HepG2 (cell line): ENCODE results near the gene GGA2. TPM values are rescaled to one million over a fixed set of nuclear protein-coding genes. Genes with fewer than 3 reads are reported as not detected.

Experiments
- ARHGAP35 ChIP-seq: sonication (generic); formaldehyde crosslinking; IDR thresholded peaks from 2 replicates; pipeline ENCODE4 v1.9.0; 2022; ENCODE audit warnings: mild to moderate bottlenecking, inconsistent platforms, moderate library complexity, missing genetic modification reagents, borderline replicate concordance
- BHLHE40 ChIP-seq: IDR thresholded peaks from 2 replicates; pipeline ENCODE4 v1.6.1; 2011; ENCODE audit warnings: low read length, improper control_type of control experiment
- CHCHD3 ChIP-seq: sonication (generic); formaldehyde crosslinking; IDR thresholded peaks from 2 replicates; pipeline ENCODE4 v1.8.0; 2022; ENCODE audit warnings: mild to moderate bottlenecking, missing genetic modification reagents, moderate library complexity
- DNMT3B ChIP-seq: conservative IDR thresholded peaks from 2 replicates; pipeline ENCODE4 v1.6.1; 2016; ENCODE audit warnings: missing biosample characterization, control low read depth
- ISX ChIP-seq: sonication (generic); formaldehyde crosslinking; conservative IDR thresholded peaks from 2 replicates; pipeline ENCODE4 v1.5.0; 2020; ENCODE audit warnings: missing genetic modification reagents
- NFRKB ChIP-seq: fragments of 450-650 bp; IDR thresholded peaks from 2 replicates; pipeline ENCODE4 v1.6.1; 2017
- NR2F2 ChIP-seq: IDR thresholded peaks from 2 replicates; pipeline ENCODE4 v1.6.1; 2012; ENCODE audit warnings: low read depth, inconsistent platforms, borderline replicate concordance
- POLR2AphosphoS2 ChIP-seq: IDR thresholded peaks from 2 replicates; pipeline ENCODE4 v1.6.1; 2011; ENCODE audit warnings: low read depth, low read length, improper control_type of control experiment
- SAP130 ChIP-seq: IDR thresholded peaks from 2 replicates; pipeline ENCODE4 v1.6.1; 2016; ENCODE audit warnings: low read depth
- SP5 ChIP-seq: IDR thresholded peaks from 2 replicates; pipeline ENCODE4 v1.6.1; 2016; ENCODE audit warnings: low read depth, borderline replicate concordance
- SSRP1 ChIP-seq: IDR thresholded peaks from 2 replicates; pipeline ENCODE4 v1.6.1; 2016; ENCODE audit warnings: control low read depth
- USF2 ChIP-seq, 2 experiments: sonication (generic) in 1 of 2; formaldehyde crosslinking in 1 of 2; IDR thresholded peaks; 2 replicates each; pipeline versions ENCODE4 v1.5.1 to v1.6.1; 2011 to 2020; ENCODE audit warnings: borderline replicate concordance in 1 of 2, low read depth in 1 of 2, low read length in 1 of 2, mild to moderate bottlenecking in 1 of 2, missing genetic modification reagents in 1 of 2, moderate library complexity in 1 of 2
- ZBTB20 ChIP-seq: sonication (generic); formaldehyde crosslinking; IDR thresholded peaks from 2 replicates; pipeline ENCODE4 v1.8.1; 2023; ENCODE audit warnings: missing genetic modification reagents, low read depth, mild to moderate bottlenecking, borderline replicate concordance
- ZNF275 ChIP-seq: sonication (generic); formaldehyde crosslinking; IDR thresholded peaks from 2 replicates; pipeline ENCODE4 v1.8.0; 2022; ENCODE audit warnings: missing genetic modification reagents, mild to moderate bottlenecking, inconsistent platforms, borderline replicate concordance
- ZNF34 ChIP-seq: sonication (generic); formaldehyde crosslinking; IDR thresholded peaks from 2 replicates; pipeline ENCODE4 v1.4.0; 2020; ENCODE audit warnings: mild to moderate bottlenecking, missing genetic modification reagents, borderline replicate concordance
- ZNF512 ChIP-seq: sonication (generic); formaldehyde crosslinking; IDR thresholded peaks from 2 replicates; pipeline ENCODE4 v1.4.0; 2020; ENCODE audit warnings: mild to moderate bottlenecking, missing genetic modification reagents
- ZNF616 ChIP-seq: sonication (generic); formaldehyde crosslinking; IDR thresholded peaks from 2 replicates; pipeline ENCODE4 v1.5.0; 2020; ENCODE audit warnings: low read depth, mild to moderate bottlenecking, missing genetic modification reagents
- ZNF839 ChIP-seq: sonication (generic); formaldehyde crosslinking; IDR thresholded peaks from 2 replicates; pipeline ENCODE4 v1.4.0; 2020; ENCODE audit warnings: missing genetic modification reagents, mild to moderate bottlenecking, borderline replicate concordance
- ZNF878 ChIP-seq: sonication (generic); formaldehyde crosslinking; IDR thresholded peaks from 2 replicates; pipeline ENCODE4 v1.8.1; 2023; ENCODE audit warnings: mild to moderate bottlenecking, missing genetic modification reagents, moderate library complexity
- polyA plus RNA-seq, 8 experiments: library from polyadenylated mRNA; depleted of rRNA in 3 of 8; stranded (reverse) in 7 of 8; unstranded in 1 of 8; fragments of >200 nt; fragmentation: Illumina TruSeq in 4 of 8; extraction: Trizol in 4 of 8; gene quantifications; 2 replicates each; pipeline versions ENCODE4 v1.2.1 to v1.2.3, GENCODE V29; 2011 to 2016; ENCODE audit warnings: low read depth in 4 of 8, missing spikeins in 1 of 8, mixed read lengths in 1 of 8; ENCODE audit not compliant: insufficient read depth in 1 of 8
- total RNA-seq, 5 experiments: library from RNA; depleted of rRNA; stranded (reverse); fragments of >200 nt; fragmentation: Illumina TruSeq; extraction: Trizol; gene quantifications; 2 replicates each; pipeline ENCODE4 v1.2.3, GENCODE V29; 2016; ENCODE audit warnings: low read depth in 1 of 5
- TF ChIP-seq, protein P1 (sequence below): sonication (generic); formaldehyde crosslinking; IDR thresholded peaks from 2 replicates; pipeline ENCODE4 v1.4.0; 2020; ENCODE audit warnings: missing genetic modification reagents, borderline replicate concordance

The GGA2 gene
- total and polyA plus RNA-seq, 2 of the 13 experiments (the other 11 are each of a cell fraction or from before 2014, with no cell fraction given): 51.5 to 69.8 TPM

DNA sequence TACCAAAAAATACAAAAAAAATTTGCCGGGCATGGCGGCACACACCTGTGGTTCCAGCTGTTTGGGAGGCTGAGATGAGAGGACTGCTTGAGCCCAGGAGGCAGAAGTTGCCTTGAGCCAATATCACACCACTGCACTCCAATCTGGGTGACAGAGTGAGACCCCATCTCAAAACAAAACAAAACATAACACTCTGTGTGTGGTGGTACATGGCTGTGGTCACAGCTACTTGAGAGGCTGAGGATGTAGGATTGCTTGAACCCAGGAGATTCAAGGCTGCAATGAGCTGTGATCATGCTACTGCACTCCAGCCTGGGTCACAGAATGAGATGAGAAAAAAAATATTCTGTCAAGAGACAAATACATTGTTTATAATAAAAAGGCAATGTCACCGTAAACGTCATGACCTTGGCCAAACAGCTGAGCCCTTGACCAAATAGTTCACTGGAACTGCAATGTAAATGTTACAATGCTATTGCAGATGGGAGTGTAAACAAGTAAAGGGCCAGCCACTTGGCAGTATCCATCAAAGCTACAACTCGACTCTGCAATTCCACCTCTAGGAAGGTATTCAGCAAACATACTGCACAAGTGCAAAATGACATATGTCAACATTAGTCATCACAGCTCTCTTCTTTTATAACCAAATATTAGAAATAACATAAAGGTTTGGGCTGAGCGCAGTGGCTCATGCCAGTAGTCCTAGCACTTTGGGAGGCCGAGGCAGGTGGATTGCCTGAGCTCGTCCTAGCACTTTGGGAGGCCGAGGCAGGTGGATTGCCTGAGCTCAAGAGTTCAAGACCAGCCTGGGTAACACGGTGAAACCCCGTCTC is 29.9 kb upstream of the GGA2 start (continued):
- no peak; the same call in 1 of the 2 replicates for TF ChIP-seq ZNF839 (CRISPR knock-in tag)
- peak; percentile 99 for TF ChIP-seq ZBTB20
- no peak for TF ChIP-seq USF2 (IDR thresholded peaks at IDR 0.05; ENCODE audit: low read depth, low read length)
- no peak for TF ChIP-seq USF2 (CRISPR knock-in tag; IDR thresholded peaks at IDR 0.05; ENCODE audit: borderline replicate concordance)
- no peak; the same call in 1 of the 2 replicates for TF ChIP-seq SP5 (CRISPR knock-in tag)
- TF ChIP-seq CHCHD3 (CRISPR knock-in tag): no peak
- no peak for TF ChIP-seq ZNF512 (CRISPR knock-in tag)
- peak; percentile 21; the same call in 1 of the 2 replicates for TF ChIP-seq ARHGAP35 (CRISPR knock-in tag)
- TF ChIP-seq, protein P1, sequence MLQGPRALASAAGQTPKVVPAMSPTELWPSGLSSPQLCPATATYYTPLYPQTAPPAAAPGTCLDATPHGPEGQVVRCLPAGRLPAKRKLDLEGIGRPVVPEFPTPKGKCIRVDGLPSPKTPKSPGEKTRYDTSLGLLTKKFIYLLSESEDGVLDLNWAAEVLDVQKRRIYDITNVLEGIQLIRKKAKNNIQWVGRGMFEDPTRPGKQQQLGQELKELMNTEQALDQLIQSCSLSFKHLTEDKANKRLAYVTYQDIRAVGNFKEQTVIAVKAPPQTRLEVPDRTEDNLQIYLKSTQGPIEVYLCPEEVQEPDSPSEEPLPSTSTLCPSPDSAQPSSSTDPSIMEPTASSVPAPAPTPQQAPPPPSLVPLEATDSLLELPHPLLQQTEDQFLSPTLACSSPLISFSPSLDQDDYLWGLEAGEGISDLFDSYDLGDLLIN: no peak
- peak; percentile 87; the same call in 1 of the 2 replicates for TF ChIP-seq DNMT3B (CRISPR knock-in tag)
- peak; percentile 67; the same call in 1 of the 2 replicates for TF ChIP-seq SSRP1 (CRISPR knock-in tag)
- no peak for TF ChIP-seq ZNF616
- no peak for TF ChIP-seq ISX (CRISPR knock-in tag)
- TF ChIP-seq ZNF34: no peak
- TF ChIP-seq NFRKB: no peak
- TF ChIP-seq BHLHE40: peak; percentile 69
- peak; percentile 90 for TF ChIP-seq NR2F2
- peak; percentile 100 for TF ChIP-seq SAP130 (CRISPR knock-in tag)
- peak; percentile 99 for TF ChIP-seq ZNF878 (CRISPR knock-in tag)
- TF ChIP-seq ZNF275: no peak
- no peak for TF ChIP-seq POLR2AphosphoS2
